HCT116 (cell line): ENCODE results near the gene COL5A1. TPM values are rescaled to one million over a fixed set of nuclear protein-coding genes. Genes with fewer than 3 reads are reported as not detected.

Source experiments
- ATAC-seq: fragments of 200-7000 bp; cut with Tn5 transposase; 2 replicates; pipeline ENCODE4 v1.9.1; 2020; ENCODE audit warnings: mild to moderate bottlenecking, moderate library complexity
- BruUV-seq: library from RNA; stranded (reverse); fragments of 400-500 nt; replicated peaks from 2 replicates; lab custom pipeline; 2021; lab: Mats Ljungman, UMichigan
- CTCF ChIA-PET: fragments of 300-600 bp; sonication (Branson Sonifier 250); formaldehyde crosslinking; loops from one replicate; lab custom pipeline; 2021; ENCODE audit warnings: antibody characterized with exemption; lab: Charles Lee
- POLR2A ChIA-PET: fragments of 300-600, 350-600 bp; sonication (Branson Sonifier 250); formaldehyde crosslinking; loops from one replicate; lab custom pipeline; 2021; ENCODE audit warnings: antibody characterized with exemption; lab: Charles Lee
- RAD21 ChIA-PET, 2 experiments: fragments of 300-600 bp; sonication (Branson Sonifier 250); formaldehyde crosslinking; loops; one replicate each; lab custom pipeline; 2023; ENCODE audit warnings: low total read pairs in 2 of 2; ENCODE audit not compliant: uncharacterized antibody in 2 of 2, unreplicated experiment in 2 of 2, low non-redundant PET in 1 of 2; lab: Charles Lee
- DNase-seq: peaks from one replicate; pipeline ENCODE4 v3.0.0-alpha.2; 2010; ENCODE audit warnings: low read depth, low spot score
- H2AFZ ChIP-seq: fragments of 200-600 bp; shearing (Covaris generic), sonication (generic); 2 replicates; pipeline ENCODE4 v1.6.1; 2017; ENCODE audit warnings: low read depth, mixed run types, mixed read lengths, antibody characterized with exemption, low read length; ENCODE audit not compliant: poor library complexity, severe bottlenecking
- H3K27ac ChIP-seq: 2 replicates; pipeline ENCODE4 v1.5.1; 2012; ENCODE audit warnings: low read depth, low read length
- H3K27me3 ChIP-seq: fragments of 200-600 bp; sonication (generic); 2 replicates; pipeline ENCODE4 v1.6.1; 2016; ENCODE audit warnings: mixed run types, low read length, mixed read lengths; ENCODE audit not compliant: insufficient read depth
- H3K36me3 ChIP-seq, 2 experiments: fragments of 200-500 bp in 1 of 2; fragments of 200-600 bp in 1 of 2; sonication (Bioruptor generic) in 1 of 2; sonication (generic) in 1 of 2; 2 replicates each; pipeline versions ENCODE4 v1.5.1 to v1.6.1; 2014 to 2016; ENCODE audit warnings: low read length in 2 of 2, inconsistent platforms in 1 of 2, mixed read lengths in 1 of 2, mixed run types in 1 of 2; ENCODE audit not compliant: insufficient read depth in 2 of 2, control insufficient read depth in 1 of 2
- H3K4me1 ChIP-seq, 2 experiments: fragments of 200-600 bp in 1 of 2; sonication (generic) in 1 of 2; 2 replicates each; pipeline versions ENCODE4 v1.5.1 to v1.6.1; 2012 to 2017; ENCODE audit warnings: low read length in 2 of 2, inconsistent platforms in 1 of 2, mild to moderate bottlenecking in 1 of 2, mixed read lengths in 1 of 2, mixed run types in 1 of 2, moderate library complexity in 1 of 2; ENCODE audit not compliant: insufficient read depth in 2 of 2, control insufficient read depth in 1 of 2
- H3K4me2 ChIP-seq: fragments of 200-600 bp; sonication (generic); 2 replicates; pipeline ENCODE4 v1.6.1; 2017; ENCODE audit warnings: mixed run types, low read length, mixed read lengths
- H3K4me3 ChIP-seq, 2 experiments: fragments of 200-600 bp in 1 of 2; sonication (generic) in 1 of 2; replicated peaks in 1 of 2; 2 replicates each; pipeline ENCODE4 v1.5.1; 2011 to 2016; ENCODE audit warnings: low read length in 2 of 2, control low read depth in 1 of 2, low read depth in 1 of 2, mild to moderate bottlenecking in 1 of 2, mixed read lengths in 1 of 2, mixed run types in 1 of 2
- H3K79me2 ChIP-seq: fragments of 200-600 bp; sonication (generic); 2 replicates; pipeline ENCODE4 v1.6.1; 2017; ENCODE audit warnings: mild to moderate bottlenecking, mixed run types, low read length, moderate library complexity, mixed read lengths; ENCODE audit not compliant: insufficient read depth
- H3K9ac ChIP-seq: fragments of 200-600 bp; sonication (generic); 2 replicates; pipeline ENCODE4 v1.6.1; 2016; ENCODE audit warnings: low read length, mixed read lengths
- H3K9me2 ChIP-seq: fragments of 200-600 bp; sonication (generic), shearing (Covaris generic); 2 replicates; pipeline ENCODE4 v1.6.1; 2017; ENCODE audit warnings: mixed run types, mild to moderate bottlenecking, moderate library complexity; ENCODE audit not compliant: insufficient read depth
- H3K9me3 ChIP-seq, 2 experiments: fragments of 200-500 bp in 1 of 2; fragments of 200-600 bp in 1 of 2; sonication (Bioruptor generic) in 1 of 2; sonication (generic) in 1 of 2; 2 replicates each; pipeline ENCODE4 v1.6.1; 2014 to 2017; ENCODE audit warnings: low read length in 2 of 2, mixed read lengths in 2 of 2, inconsistent platforms in 1 of 2, low read depth in 1 of 2, mild to moderate bottlenecking in 1 of 2, mixed run types in 1 of 2, moderate library complexity in 1 of 2; ENCODE audit not compliant: control insufficient read depth in 1 of 2, insufficient read depth in 1 of 2
- H4K20me1 ChIP-seq: fragments of 200-600 bp; sonication (generic), shearing (Covaris generic); 2 replicates; pipeline ENCODE4 v1.6.1; 2017; ENCODE audit warnings: mixed run types, mild to moderate bottlenecking, moderate library complexity; ENCODE audit not compliant: insufficient read depth
- CEBPB ChIP-seq: IDR thresholded peaks from 2 replicates; pipeline ENCODE4 v1.6.1; 2012; ENCODE audit warnings: low read depth
- ELF1 ChIP-seq: IDR thresholded peaks from 2 replicates; pipeline ENCODE4 v1.6.1; 2012; ENCODE audit warnings: low read depth, borderline replicate concordance
- EZH2 ChIP-seq: fragments of 200-600 bp; sonication (generic); IDR thresholded peaks from 2 replicates; pipeline ENCODE4 v1.6.1; 2017; ENCODE audit warnings: antibody characterized with exemption, mixed run types
- FOSL1 ChIP-seq: IDR thresholded peaks from 2 replicates; pipeline ENCODE4 v1.6.1; 2012; ENCODE audit warnings: low read depth
- POLR2AphosphoS5 ChIP-seq: IDR thresholded peaks from 2 replicates; pipeline ENCODE4 v1.6.1; 2011; ENCODE audit warnings: mild to moderate bottlenecking, low read depth, low read length, moderate library complexity
- YY1 ChIP-seq: IDR thresholded peaks from 2 replicates; pipeline ENCODE4 v1.6.1; 2011; ENCODE audit warnings: low read length, low read depth, moderate library complexity, mild to moderate bottlenecking; ENCODE audit not compliant: insufficient replicate concordance; ENCODE audit errors: extremely low read depth
- intact Hi-C: fragments of 100-400 bp; cut with micrococcal nuclease; formaldehyde crosslinking; loops from 2 replicates; pipeline ENCODE4 v1.10.0; 2022
- total RNA-seq: library from RNA; stranded (reverse); gene quantifications from one replicate; pipeline ENCODE4 v1.2.1, GENCODE V29; 2021; ENCODE audit not compliant: unreplicated experiment

The COL5A1 gene
- total RNA-seq, 1 experiment from 2014 or later: 0.30 TPM

DNA sequence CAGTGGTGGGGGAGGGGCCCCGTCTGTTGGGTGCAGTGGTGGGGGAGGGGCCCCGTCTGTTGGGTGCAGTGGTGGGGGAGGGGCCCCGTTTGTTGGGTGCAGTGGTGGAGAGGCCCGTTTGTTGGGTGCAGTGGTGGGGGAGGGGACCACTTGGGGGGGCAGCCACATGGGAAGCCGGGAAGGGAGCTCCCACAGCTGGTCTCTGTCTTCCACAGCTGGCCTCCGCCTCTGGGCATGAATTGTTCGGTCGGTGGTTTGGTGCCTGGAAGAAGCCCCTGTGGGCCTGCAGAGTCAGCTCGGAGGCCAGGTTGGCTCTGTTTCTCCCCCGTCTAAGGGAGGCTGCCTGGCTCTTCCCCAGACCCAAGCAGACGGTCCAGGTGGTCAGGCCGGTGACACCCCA, 69.3 kb downstream of the COL5A1 start:
- Histone ChIP-seq H3K4me1 (no peaks in the 10 kb centered on the region), H3K9me3 (no peaks in the 10 kb centered on the region), H3K36me3 (no peaks in the 10 kb centered on the region), H3K4me3 (no peak overlapping the region), H3K9me2 (no peaks in the 10 kb centered on the region), H3K9ac (no peak overlapping the region), H3K27me3 (no peaks in the 10 kb centered on the region), H4K20me1 (no peaks in the 10 kb centered on the region), H3K27ac (no peak overlapping the region), H3K79me2 (no peaks in the 10 kb centered on the region), H3K4me2 (no peak overlapping the region)
- ChIA-PET CTCF (no interaction called here), RAD21 (no interaction called here)
- no peak for DNase-seq
- intact Hi-C loops: no loop called here
- BruUV-seq: no TSS peak
- TF ChIP-seq EZH2 (no peak), CEBPB (no peak), YY1 (no peak)
- TF ChIP-seq, all 23 proteins: peak for 0
- no peak overlapping the region for H2AFZ ChIP-seq
- POLR2A ChIA-PET: no interaction called here
- no peak for ATAC-seq

DNA sequence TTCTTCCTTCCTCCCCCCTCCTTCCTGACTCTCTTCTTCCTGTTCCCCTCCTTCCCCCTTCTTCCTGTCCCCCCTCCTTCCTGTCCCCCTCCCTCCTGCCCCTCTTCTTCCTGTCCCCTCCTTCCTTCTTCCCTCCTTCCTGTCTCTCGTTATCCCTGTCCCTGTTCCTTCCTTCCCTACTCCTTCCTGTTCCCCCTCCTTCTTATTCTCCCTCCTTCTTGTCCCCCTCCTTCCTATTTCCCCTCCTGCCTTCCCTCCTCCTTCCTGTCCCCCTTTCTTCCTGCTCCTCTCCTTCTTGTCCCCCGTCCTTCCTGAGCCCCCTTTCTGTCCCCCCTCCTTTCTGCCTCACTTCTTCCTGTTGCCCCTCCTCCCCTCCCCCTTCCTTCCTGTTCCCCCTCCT, 70.6 kb downstream of the COL5A1 start:
- no peak overlapping the region for H3K4me2 ChIP-seq
- H3K4me1 ChIP-seq: no peaks in the 10 kb centered on the region
- no peak for ATAC-seq
- no peak overlapping the region for H3K27ac ChIP-seq
- no TSS peak for BruUV-seq
- H3K79me2 ChIP-seq: no peaks in the 10 kb centered on the region
- intact Hi-C loops: no loop called here
- H3K9ac ChIP-seq: no peak overlapping the region
- no peaks in the 10 kb centered on the region for H4K20me1 ChIP-seq
- H3K9me3 ChIP-seq: no peaks in the 10 kb centered on the region
- H3K27me3 ChIP-seq: no peaks in the 10 kb centered on the region
- no peak for DNase-seq
- TF ChIP-seq CEBPB (no peak), ELF1 (no peak), FOSL1 (no peak), POLR2AphosphoS5 (no peak)
- ChIA-PET POLR2A (no interaction called here), RAD21 (no interaction called here), CTCF (no interaction called here)
- no peak overlapping the region for H3K4me3 ChIP-seq
- H3K9me2 ChIP-seq: no peaks in the 10 kb centered on the region
- H3K36me3 ChIP-seq: no peaks in the 10 kb centered on the region
- no peak overlapping the region for H2AFZ ChIP-seq
